H1 (cell line): ENCODE measurements around the gene CDC42EP3. TPM values are rescaled to one million over a fixed set of nuclear protein-coding genes. Genes with fewer than 3 reads are reported as not detected.

ENCODE experiments used
- CTCF ChIA-PET: fragments of 300-600 bp; sonication (Branson Sonifier 250); formaldehyde crosslinking; loops from one replicate; lab custom pipeline; 2021; ENCODE audit not compliant: partially characterized antibody; lab: Charles Lee
- POLR2A ChIA-PET: fragments of 300-600 bp; sonication (Branson Sonifier 250); formaldehyde crosslinking; loops from one replicate; lab custom pipeline; 2021; ENCODE audit warnings: inconsistent platforms; ENCODE audit not compliant: partially characterized antibody; lab: Charles Lee
- DNase-seq, 2 experiments: peaks; one replicate each; pipeline versions ENCODE4 v3.0.0 to v3.0.0-alpha.2; 2010 to 2022; ENCODE audit warnings: low spot score in 2 of 2, low read depth in 1 of 2, mixed read lengths in 1 of 2
- FAIRE-seq: peaks from 2 replicates; lab custom pipeline; 2011; peaks lifted over from hg19 to GRCh38; lab: Jason Lieb, UNC
- H2AFZ ChIP-seq: 2 replicates; pipeline ENCODE4 v1.8.1; 2012; ENCODE audit warnings: low read length, inconsistent platforms
- H2AK5ac ChIP-seq: 2 replicates; pipeline ENCODE4 v1.6.1; 2013; ENCODE audit warnings: low read depth, low read length
- H2BK120ac ChIP-seq: replicated peaks from 2 replicates; pipeline ENCODE3; 2013; ENCODE audit warnings: low read depth, low read length, inconsistent platforms
- H2BK12ac ChIP-seq: 2 replicates; pipeline ENCODE4 v1.6.1; 2013; ENCODE audit warnings: low read depth, low read length
- H2BK15ac ChIP-seq: 2 replicates; pipeline ENCODE4 v1.6.1; 2013; ENCODE audit warnings: low read length
- H2BK20ac ChIP-seq: 2 replicates; pipeline ENCODE4 v1.6.1; 2013; ENCODE audit warnings: low read length
- H2BK5ac ChIP-seq: 2 replicates; pipeline ENCODE4 v1.6.1; 2013; ENCODE audit warnings: low read depth, low read length
- H3K14ac ChIP-seq: 2 replicates; pipeline ENCODE4 v1.6.1; 2013; ENCODE audit warnings: inconsistent platforms; ENCODE audit not compliant: insufficient read length
- H3K18ac ChIP-seq: 2 replicates; pipeline ENCODE4 v1.6.1; 2013; ENCODE audit warnings: low read length; ENCODE audit errors: extremely low read depth
- H3K23ac ChIP-seq: 2 replicates; pipeline ENCODE4 v1.6.1; 2013; ENCODE audit warnings: inconsistent platforms; ENCODE audit not compliant: insufficient read length
- H3K23me2 ChIP-seq: 2 replicates; pipeline ENCODE4 v1.6.1; 2013; ENCODE audit warnings: low read depth, low read length
- H3K27ac ChIP-seq: 2 replicates; pipeline ENCODE4 v1.6.1; 2011; ENCODE audit warnings: low read depth, low read length, inconsistent platforms
- H3K27me3 ChIP-seq, 4 experiments: replicated peaks in 1 of 4; 1 replicate in 1 of 4; 2 replicates in 3 of 4; pipeline versions ENCODE4 v1.6.1 to v1.8.1; 2011 to 2013; ENCODE audit warnings: low read length in 3 of 4, mild to moderate bottlenecking in 3 of 4, inconsistent platforms in 2 of 4, mixed read lengths in 2 of 4, moderate library complexity in 1 of 4; ENCODE audit not compliant: control insufficient read depth in 3 of 4, insufficient read depth in 3 of 4; ENCODE audit errors: extremely low read depth in 1 of 4
- H3K36me3 ChIP-seq, 4 experiments: 2 replicates each; pipeline versions ENCODE4 v1.6.1 to v1.8.1; 2011 to 2013; ENCODE audit warnings: mild to moderate bottlenecking in 4 of 4, low read length in 3 of 4, moderate library complexity in 2 of 4, control low read depth in 1 of 4, inconsistent platforms in 1 of 4; ENCODE audit not compliant: insufficient read depth in 4 of 4, control insufficient read depth in 2 of 4
- H3K4ac ChIP-seq: replicated peaks from 2 replicates; pipeline ENCODE3; 2013; ENCODE audit warnings: low read length, low read depth, mixed read lengths, inconsistent platforms; ENCODE audit not compliant: insufficient read length
- H3K4me1 ChIP-seq, 4 experiments: replicated peaks in 1 of 4; 1 replicate in 1 of 4; 2 replicates in 3 of 4; pipeline versions ENCODE4 v1.6.1 to v1.8.1; 2011 to 2013; ENCODE audit warnings: low read length in 3 of 4, inconsistent platforms in 2 of 4, mixed read lengths in 1 of 4; ENCODE audit not compliant: insufficient read depth in 4 of 4, control insufficient read depth in 3 of 4
- H3K4me2 ChIP-seq, 2 experiments: 2 replicates each; pipeline versions ENCODE4 v1.6.1 to v1.8.1; 2011 to 2013; ENCODE audit warnings: low read depth in 2 of 2, low read length in 2 of 2, control low read depth in 1 of 2, inconsistent platforms in 1 of 2, mild to moderate bottlenecking in 1 of 2; ENCODE audit not compliant: insufficient read depth in 1 of 2
- H3K4me3 ChIP-seq, 4 experiments: fragments of 200-600, 300-600 bp in 1 of 4; sonication (generic), shearing (Covaris generic), sonication (Bioruptor Twin) in 1 of 4; 2 replicates each; pipeline versions ENCODE4 v1.5.1 to v1.8.1; 2011 to 2016; ENCODE audit warnings: low read length in 4 of 4, low read depth in 3 of 4, control low read depth in 2 of 4, inconsistent platforms in 2 of 4, mild to moderate bottlenecking in 2 of 4, mixed read lengths in 1 of 4, moderate library complexity in 1 of 4; ENCODE audit not compliant: insufficient read depth in 2 of 4; ENCODE audit errors: extremely low read depth in 1 of 4
- H3K56ac ChIP-seq: replicated peaks from 2 replicates; pipeline ENCODE3; 2013; ENCODE audit warnings: low read depth, mild to moderate bottlenecking, mixed read lengths, low read length, inconsistent platforms; ENCODE audit not compliant: insufficient read length
- H3K79me1 ChIP-seq: 2 replicates; pipeline ENCODE4 v1.6.1; 2013; ENCODE audit warnings: low read depth, low read length, control low read depth
- H3K79me2 ChIP-seq, 2 experiments: 2 replicates each; pipeline versions ENCODE4 v1.6.1 to v1.8.1; 2012 to 2013; ENCODE audit warnings: low read length in 2 of 2, mild to moderate bottlenecking in 2 of 2, inconsistent platforms in 1 of 2; ENCODE audit not compliant: insufficient read depth in 2 of 2, control insufficient read depth in 1 of 2
- H3K9ac ChIP-seq, 4 experiments: replicated peaks in 1 of 4; 1 replicate in 1 of 4; 2 replicates in 3 of 4; pipeline versions ENCODE4 v1.6.1 to v1.8.1; 2011 to 2013; ENCODE audit warnings: low read depth in 3 of 4, low read length in 3 of 4, control low read depth in 2 of 4, mild to moderate bottlenecking in 2 of 4, moderate library complexity in 2 of 4, inconsistent platforms in 1 of 4; ENCODE audit errors: extremely low read depth in 1 of 4
- H3K9me3 ChIP-seq, 2 experiments: 2 replicates each; pipeline versions ENCODE4 v1.6.1 to v1.8.1; 2012 to 2013; ENCODE audit warnings: mild to moderate bottlenecking in 2 of 2, moderate library complexity in 2 of 2, control low read depth in 1 of 2, inconsistent platforms in 1 of 2, low read depth in 1 of 2, low read length in 1 of 2, mixed read lengths in 1 of 2; ENCODE audit not compliant: insufficient read depth in 2 of 2
- H4K20me1 ChIP-seq, 2 experiments: replicated peaks in 1 of 2; 2 replicates each; pipeline versions ENCODE3 to v1.8.1; 2011 to 2013; ENCODE audit warnings: inconsistent platforms in 2 of 2, low read length in 2 of 2, mild to moderate bottlenecking in 1 of 2; ENCODE audit not compliant: insufficient read depth in 2 of 2, control insufficient read depth in 1 of 2
- H4K5ac ChIP-seq: 2 replicates; pipeline ENCODE4 v1.6.1; 2013; ENCODE audit warnings: low read length, low read depth, mixed read lengths, inconsistent platforms; ENCODE audit not compliant: insufficient read length
- H4K8ac ChIP-seq: 2 replicates; pipeline ENCODE4 v1.8.0; 2013; ENCODE audit warnings: mild to moderate bottlenecking, moderate library complexity, low read length, inconsistent platforms; ENCODE audit not compliant: insufficient read depth; ENCODE audit errors: extremely low read depth
- H4K91ac ChIP-seq: replicated peaks from 2 replicates; pipeline ENCODE3; 2013; ENCODE audit warnings: low read length, mixed read lengths, inconsistent platforms; ENCODE audit not compliant: insufficient read length
- BRCA1 ChIP-seq: IDR thresholded peaks from 2 replicates; pipeline ENCODE4 v1.6.1; 2012; ENCODE audit warnings: low read depth, low read length, improper control_type of control experiment
- CTBP2 ChIP-seq: IDR thresholded peaks from 2 replicates; pipeline ENCODE4 v1.7.0; 2011; ENCODE audit warnings: borderline replicate concordance, mild to moderate bottlenecking, moderate library complexity, mixed read lengths, low read length; ENCODE audit not compliant: insufficient read depth, insufficient read length
- CTCF ChIP-seq, 3 experiments: IDR thresholded peaks; 1 replicate in 2 of 3; 2 replicates in 1 of 3; pipeline versions ENCODE4 v1.5.1 to v1.6.1; 2011; ENCODE audit warnings: low read length in 3 of 3, mild to moderate bottlenecking in 3 of 3, inconsistent platforms in 2 of 3, low read depth in 1 of 3, moderate library complexity in 1 of 3; ENCODE audit not compliant: insufficient read depth in 1 of 3; ENCODE audit errors: control extremely low read depth in 1 of 3
- FOSL1 ChIP-seq: IDR thresholded peaks from 2 replicates; pipeline ENCODE4 v1.6.1; 2011; ENCODE audit warnings: mild to moderate bottlenecking, low read depth, low read length, moderate library complexity; ENCODE audit not compliant: insufficient read depth
- PHF8 ChIP-seq: fragments of 200-600 bp; sonication (generic); conservative IDR thresholded peaks from 2 replicates; pipeline ENCODE4 v1.7.1; 2012; ENCODE audit warnings: low read depth, mild to moderate bottlenecking, inconsistent platforms, low read length, moderate library complexity
- POLR2A ChIP-seq, 2 experiments: IDR thresholded peaks; 1 replicate in 1 of 2; 2 replicates in 1 of 2; pipeline ENCODE4 v1.6.1; 2011; ENCODE audit warnings: low read depth in 2 of 2, low read length in 2 of 2, mild to moderate bottlenecking in 2 of 2; ENCODE audit errors: control extremely low read depth in 1 of 2
- TCF12 ChIP-seq: IDR thresholded peaks from 2 replicates; pipeline ENCODE4 v1.6.1; 2011; ENCODE audit warnings: low read depth, mild to moderate bottlenecking, low read length
- YY1 ChIP-seq: IDR thresholded peaks from 2 replicates; pipeline ENCODE4 v1.6.1; 2011; ENCODE audit warnings: low read depth, mild to moderate bottlenecking, low read length
- WGBS, 2 experiments: shearing (Covaris generic) in 1 of 2; methylation state at CpG; one replicate each; pipeline versions ENCODE4 v1.1.6 to v1.1.7; 2013 to 2015; ENCODE audit warnings: low lambda C conversion rate in 2 of 2, mixed read lengths in 2 of 2, inconsistent platforms in 1 of 2, low coverage in 1 of 2, missing lambda C conversion rate in 1 of 2; ENCODE audit not compliant: insufficient replicate concordance in 2 of 2, insufficient coverage in 1 of 2, insufficient read length in 1 of 2; ENCODE audit errors: extremely low coverage in 1 of 2, missing lambda C conversion rate in 1 of 2; 5-methylcytosine and 5-hydroxymethylcytosine counted together
- polyA plus RNA-seq, 7 experiments: library from polyadenylated mRNA; depleted of rRNA in 3 of 7; stranded (reverse) in 5 of 7; unstranded in 2 of 7; fragments of >200 nt in 5 of 7; fragments of 200-250 nt in 2 of 7; gene quantifications; 1 replicate in 5 of 7; 2 replicates in 1 of 7; 4 replicates in 1 of 7; pipeline versions ENCODE4 v1.2.1 to v1.2.3, GENCODE V29; 2011 to 2013; ENCODE audit warnings: missing spikeins in 2 of 7, mixed read lengths in 2 of 7
- total RNA-seq: library from RNA; stranded (reverse); fragmentation: NEBNext Ultra II Directional; extraction: Animal tissue kit (Norgen Biotek cat#: 25700); gene quantifications from 2 replicates; pipeline ENCODE4 v1.2.1, GENCODE V29; 2021

The CDC42EP3 gene
- total and polyA plus RNA-seq, 2 of the 8 experiments (the other 6 are each of a cell fraction or from before 2014, with no cell fraction given), result 18.4 to 24.7 TPM

- H2BK20ac ChIP-seq, result no peak overlapping the region
- ChIA-PET POLR2A (no interaction called here), CTCF (no interaction called here)
- WGBS, 2 experiments, result 85% methylated on average over 6 of the region's 6 CpGs; no CpG with 5 or more reads in 1 of the 2 experiments
- H4K8ac ChIP-seq, result no peak overlapping the region
- no peaks in the 10 kb centered on the region for H3K79me1 ChIP-seq
- no peak overlapping the region for H2BK5ac ChIP-seq
- DNase-seq (no peak), FAIRE-seq (no peak)
- no peak overlapping the region for H2BK120ac ChIP-seq
- no peak overlapping the region for H2AFZ ChIP-seq
- no peak overlapping the region for H3K14ac ChIP-seq
- no peak overlapping the region for H3K9ac ChIP-seq
- no peaks in the 10 kb centered on the region for H3K9me3 ChIP-seq
- H3K27ac ChIP-seq, result no peak overlapping the region
- no peak for TF ChIP-seq TCF12
- TF ChIP-seq POLR2A (IDR thresholded peaks at IDR 0.05; ENCODE audit: control extremely low read depth in 1 of 2, low read depth in 2 of 2, low read length in 2 of 2), result no peak
- no peak for TF ChIP-seq YY1
- no peak for TF ChIP-seq PHF8
- no peak for TF ChIP-seq FOSL1
- no peak for TF ChIP-seq CTCF (IDR thresholded peaks at IDR 0.05; ENCODE audit: control extremely low read depth in 1 of 3, insufficient read depth in 1 of 3, low read depth in 1 of 3, low read length in 3 of 3)
- TF ChIP-seq BRCA1, result no peak
- TF ChIP-seq CTBP2, result no peak
- H3K4ac ChIP-seq, result no peak overlapping the region
- no peak overlapping the region for H2BK12ac ChIP-seq
- H3K56ac ChIP-seq, result no peak overlapping the region
- H4K5ac ChIP-seq, result no peak overlapping the region
- H3K23ac ChIP-seq, result no peak overlapping the region
- no peak overlapping the region for H2AK5ac ChIP-seq
- no peaks in the 10 kb centered on the region for H3K23me2 ChIP-seq
- H4K91ac ChIP-seq, result no peak overlapping the region
- H3K4me2 ChIP-seq, result no peak overlapping the region
- no peak overlapping the region for H3K18ac ChIP-seq
- no peaks in the 10 kb centered on the region for H3K79me2 ChIP-seq
- no peaks in the 10 kb centered on the region for H3K27me3 ChIP-seq
- no peaks in the 10 kb centered on the region for H4K20me1 ChIP-seq
- no peaks in the 10 kb centered on the region for H3K36me3 ChIP-seq
- peaks cover 0 to 2% (median 0%) of the 10 kb centered on the region in 4 experiments; a peak in 1 of 7 replicates for H3K4me1 ChIP-seq
- no peak overlapping the region for H2BK15ac ChIP-seq
- H3K4me3 ChIP-seq, result no peak overlapping the region
Observed at GRCh38 chr2:37615804-37616676, 55.4 kb downstream of the CDC42EP3 start.
